ENCODE measurements around the gene DEPP1.

- TF ChIP-seq CTCF (IDR thresholded peaks at IDR 0.05) = no peak
- TF ChIP-seq POLR2A (IDR thresholded peaks at IDR 0.05) = no peak
Measured at GRCh38 chr10:44966129-44966815, 12.3 kb downstream of the DEPP1 start.
